GM19372 (cell line): Measurements from ENCODE around the gene RNF125.
"Not testable (repeated sequence)": the region's sequence is repeated elsewhere in the genome, so short reads cannot be mapped to it uniquely, and the experiment has no call there.

Experiments
- ATAC-seq: cut with Tn5 transposase; IDR thresholded peaks from one replicate; pipeline ENCODE4 v1.9.1; 2021; ENCODE audit warnings: mild to moderate bottlenecking, low read depth, moderate library complexity; ENCODE audit not compliant: unreplicated experiment

RNF125 gene

GRCh38 chr18:32083781-32084180 lies 65.2 kb downstream of the RNF125 start:
- ATAC-seq = no peak

- ATAC-seq = no peak
These were observed 68.3 kb downstream of the RNF125 start for GRCh38 chr18:32086881-32087280.

GRCh38 chr18:32090831-32091230 lies 72.2 kb downstream of the RNF125 start:
- ATAC-seq = not testable (repeated sequence)

- no peak for ATAC-seq
These were observed 72.7 kb downstream of the RNF125 start for GRCh38 chr18:32091325-32091723.

- ATAC-seq = peak; percentile 46
These were observed 73.2 kb downstream of the RNF125 start, which contains the start of gene RNF138 for GRCh38 chr18:32091724-32092421. Gene RNF138 (plus strand): TSS chr18:32091874. CDS start chr18:32092777, 903 bp downstream.

GRCh38 chr18:32092422-32093101 lies 73.9 kb downstream of the RNF125 start:
- ATAC-seq = peak; percentile 74

- peak; percentile 22 for ATAC-seq
These were observed 74.5 kb downstream of the RNF125 start for GRCh38 chr18:32093102-32093511.

GRCh38 chr18:32093523-32093922 lies 74.9 kb downstream of the RNF125 start:
- no peak for ATAC-seq

- ATAC-seq = no peak
These were observed 76.7 kb downstream of the RNF125 start for GRCh38 chr18:32095192-32095899.

- no peak for ATAC-seq
These were observed 77.2 kb downstream of the RNF125 start for GRCh38 chr18:32095900-32096229.

GRCh38 chr18:32096946-32097345 lies 78.3 kb downstream of the RNF125 start:
- no peak for ATAC-seq

- ATAC-seq = no peak
These were observed 85.9 kb downstream of the RNF125 start for GRCh38 chr18:32104516-32104915.

- no peak for ATAC-seq
These were observed 91.4 kb downstream of the RNF125 start for GRCh38 chr18:32110005-32110404.

- no peak for ATAC-seq
These were observed 93.1 kb downstream of the RNF125 start for GRCh38 chr18:32111706-32112105.

GRCh38 chr18:32112826-32113225 lies 94.2 kb downstream of the RNF125 start:
- no peak for ATAC-seq

GRCh38 chr18:32114293-32114942 lies 95.8 kb downstream of the RNF125 start:
- ATAC-seq = no peak

- no peak for ATAC-seq
These were observed 103.4 kb downstream of the RNF125 start for GRCh38 chr18:32122039-32122438.
